Activated CD4-positive, alpha-beta T cell treated with anti-CD3 and anti-CD28 coated beads for 24 hours (primary cell): ENCODE data around the gene RSBN1L.
"Not testable (repeated sequence)": the region's sequence is repeated elsewhere in the genome, so short reads cannot be mapped to it uniquely, and the experiment has no call there.

Source experiments
- DNase-seq, 2 donors: peaks; one replicate each; pipeline ENCODE4 v3.0.0-alpha.2; 2020; ENCODE audit warnings: low read depth in 2 of 2

Gene RSBN1L

DNA sequence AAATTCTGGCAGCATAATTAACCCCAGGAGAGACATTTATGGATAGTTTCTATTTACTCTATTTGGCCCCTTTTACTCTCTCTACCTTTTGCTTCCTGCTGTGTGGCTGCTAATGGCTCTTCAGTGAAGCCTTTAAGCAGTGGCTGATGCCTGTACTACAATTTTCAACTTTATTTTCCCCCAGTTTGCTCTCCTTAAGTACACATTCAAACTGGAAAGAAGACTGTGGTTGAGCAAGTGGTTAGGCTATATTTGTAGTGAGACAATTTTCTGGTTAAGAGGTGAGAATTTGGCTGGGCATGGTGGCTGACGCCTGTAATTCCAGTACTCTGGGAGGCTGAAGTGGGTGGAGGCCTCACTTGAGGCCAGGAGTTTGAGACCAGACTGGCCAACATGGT lies 8.5 kb upstream of the RSBN1L start:
- no peak for DNase-seq

GRCh38 chr7:77690289-77690688 lies 6.0 kb upstream of the RSBN1L start:
- no peak for DNase-seq

GRCh38 chr7:77691892-77692491 lies 4.3 kb upstream of the RSBN1L start:
- DNase-seq = no peak

GRCh38 chr7:77693830-77694583 lies 2.3 kb upstream of the RSBN1L start:
- DNase-seq = no peak

GRCh38 chr7:77696643-77697534 lies 630 bp downstream of the RSBN1L start:
- DNase-seq = peak; percentile 30 to 45

GRCh38 chr7:77697535-77697831 lies 1.2 kb downstream of the RSBN1L start:
- no peak for DNase-seq

GRCh38 chr7:77698042-77698625 lies 1.9 kb downstream of the RSBN1L start:
- no peak for DNase-seq

DNA sequence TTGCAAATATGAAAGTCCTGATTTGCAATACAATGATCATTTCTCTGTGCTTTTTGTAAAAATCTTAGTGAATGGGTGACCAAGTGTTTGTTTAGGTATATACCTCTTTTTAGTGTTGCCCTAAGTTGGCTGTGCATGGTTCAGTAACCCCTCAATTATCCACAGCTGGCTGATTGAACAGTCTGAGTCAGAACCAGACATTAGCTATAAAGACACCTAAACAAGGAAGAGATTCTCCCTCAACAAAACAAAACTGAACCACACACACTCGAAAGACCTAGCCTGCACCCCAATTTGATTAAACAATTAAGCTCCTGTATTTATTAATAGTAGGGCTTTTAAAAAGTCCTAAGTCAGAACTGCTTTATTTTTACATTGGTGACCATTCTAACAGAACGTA lies 2.8 kb downstream of the RSBN1L start:
- DNase-seq = no peak

- no peak for DNase-seq
Observed at GRCh38 chr7:77702513-77702912, 6.3 kb downstream of the RSBN1L start.

- DNase-seq = no peak
Observed at GRCh38 chr7:77702968-77703472, 6.8 kb downstream of the RSBN1L start.

- not testable (repeated sequence) for DNase-seq
Observed at GRCh38 chr7:77703669-77704068, 7.4 kb downstream of the RSBN1L start.

GRCh38 chr7:77707504-77707992 lies 11.3 kb downstream of the RSBN1L start:
- DNase-seq = no peak

- no peak for DNase-seq
Observed at GRCh38 chr7:77710067-77710466, 13.8 kb downstream of the RSBN1L start.

DNA sequence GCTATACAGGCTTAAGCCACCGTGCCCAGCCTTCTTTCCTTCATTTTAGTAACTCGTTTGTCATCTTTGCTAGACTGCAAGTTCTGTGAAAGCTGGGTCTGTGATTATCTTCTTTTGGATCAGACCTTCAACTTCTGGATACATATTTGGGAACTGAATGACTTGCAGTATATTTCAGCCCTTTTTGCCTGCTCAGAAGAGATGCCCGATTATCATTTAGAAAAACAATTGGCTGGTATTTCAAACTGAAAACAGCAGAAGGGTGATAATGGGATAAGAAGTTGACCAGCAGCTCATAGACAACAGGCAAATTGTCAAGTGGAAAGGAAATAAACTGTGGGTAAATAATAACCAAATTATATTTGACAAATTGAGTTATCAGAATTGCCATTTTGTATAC lies 14.6 kb downstream of the RSBN1L start:
- DNase-seq = no peak

- no peak for DNase-seq
Observed at GRCh38 chr7:77714195-77714594, 17.9 kb downstream of the RSBN1L start.

DNA sequence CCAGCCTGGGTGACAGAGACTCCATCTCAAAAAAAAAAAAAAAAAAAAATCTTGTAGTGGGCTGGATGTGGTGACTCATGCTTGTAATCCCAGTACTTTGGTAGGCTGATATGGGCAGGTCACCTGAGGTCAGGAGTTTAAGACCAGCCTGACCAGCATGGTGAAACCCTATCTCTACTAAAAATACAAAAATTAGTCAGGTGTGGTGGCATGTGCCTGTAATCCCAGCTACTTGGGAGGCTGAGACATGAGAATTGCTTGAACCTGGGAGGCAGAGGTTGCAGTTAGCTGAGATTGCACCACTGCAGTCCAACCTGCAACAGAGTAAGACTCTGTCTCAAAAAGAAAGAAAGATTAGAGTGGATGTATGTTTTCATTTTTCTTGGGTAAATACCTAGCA lies 18.7 kb downstream of the RSBN1L start:
- not testable (repeated sequence) for DNase-seq

- no peak for DNase-seq
Observed at GRCh38 chr7:77716804-77717203, 20.5 kb downstream of the RSBN1L start.

GRCh38 chr7:77717566-77717965 lies 21.3 kb downstream of the RSBN1L start:
- DNase-seq = not testable (repeated sequence)

- no peak for DNase-seq
Observed at GRCh38 chr7:77727527-77727926, 31.3 kb downstream of the RSBN1L start.

GRCh38 chr7:77727936-77728701 lies 31.9 kb downstream of the RSBN1L start:
- no peak for DNase-seq
